SK-N-SH (cell line): ENCODE measurements around the gene CENPS. TPM values are rescaled to one million over a fixed set of nuclear protein-coding genes. Genes with fewer than 3 reads are reported as not detected.

Source experiments
- CTCF ChIA-PET: fragments of 300-600, 350-600 bp; formaldehyde crosslinking; extraction: SDS; loops from one replicate; lab custom pipeline; 2021; lab: Yijun Ruan, JAX
- POLR2A ChIA-PET: fragments of 350-600 bp; sonication (Branson Sonifier 250); formaldehyde crosslinking; extraction: SDS; loops from one replicate; lab custom pipeline; 2020; ENCODE audit warnings: antibody characterized with exemption, inconsistent platforms; lab: Yijun Ruan, JAX
- DNase-seq: peaks from one replicate; pipeline ENCODE4 v3.0.0; 2012
- H2AFZ ChIP-seq: fragments of 200-600 bp; sonication (generic); 2 replicates; pipeline ENCODE4 v1.8.1; 2016; ENCODE audit warnings: antibody characterized with exemption, mild to moderate bottlenecking, low read depth
- H3F3A ChIP-seq: fragments of 200-600 bp; sonication (generic); replicated peaks from 2 replicates; pipeline ENCODE3; 2016; ENCODE audit warnings: antibody characterized with exemption, mild to moderate bottlenecking; ENCODE audit not compliant: insufficient read depth
- H3K27ac ChIP-seq, 2 experiments: fragments of 200-500 bp in 1 of 2; fragments of 200-600 bp in 1 of 2; sonication (Bioruptor generic) in 1 of 2; sonication (generic), shearing (Covaris generic) in 1 of 2; 2 replicates each; pipeline versions ENCODE4 v1.5.1 to v1.6.1; 2014 to 2016; ENCODE audit warnings: low read depth in 2 of 2, inconsistent platforms in 1 of 2, low read length in 1 of 2, mild to moderate bottlenecking in 1 of 2, mixed read lengths in 1 of 2
- H3K27me3 ChIP-seq: fragments of 200-600 bp; sonication (generic), shearing (Covaris generic); 2 replicates; pipeline ENCODE4 v1.6.1; 2016; ENCODE audit warnings: mixed run types; ENCODE audit not compliant: insufficient read depth
- H3K36me3 ChIP-seq, 2 experiments: fragments of 200-500 bp in 1 of 2; fragments of 200-600 bp in 1 of 2; sonication (Bioruptor generic) in 1 of 2; sonication (generic) in 1 of 2; replicated peaks in 1 of 2; 2 replicates each; pipeline versions ENCODE3 to v1.5.1; 2014 to 2016; ENCODE audit warnings: low read length in 1 of 2, mild to moderate bottlenecking in 1 of 2; ENCODE audit not compliant: insufficient read depth in 2 of 2, control insufficient read depth in 1 of 2
- H3K4me1 ChIP-seq, 2 experiments: fragments of 200-500 bp in 1 of 2; fragments of 200-600 bp in 1 of 2; sonication (Bioruptor generic) in 1 of 2; sonication (generic), shearing (Covaris generic) in 1 of 2; 2 replicates each; pipeline versions ENCODE4 v1.5.1 to v1.6.1; 2014 to 2016; ENCODE audit warnings: low read depth in 1 of 2, low read length in 1 of 2, mixed run types in 1 of 2; ENCODE audit not compliant: insufficient read depth in 2 of 2, control insufficient read depth in 1 of 2
- H3K4me2 ChIP-seq: fragments of 200-600 bp; sonication (generic), shearing (Covaris generic); 2 replicates; pipeline ENCODE4 v1.6.1; 2017; ENCODE audit warnings: mixed run types
- H3K4me3 ChIP-seq, 2 experiments: fragments of 200-500 bp in 1 of 2; fragments of 200-600 bp in 1 of 2; sonication (Bioruptor generic) in 1 of 2; sonication (generic), shearing (Covaris generic) in 1 of 2; 2 replicates each; pipeline versions ENCODE4 v1.5.1 to v1.8.1; 2014 to 2016; ENCODE audit warnings: low read depth in 2 of 2, inconsistent platforms in 1 of 2, low read length in 1 of 2, mild to moderate bottlenecking in 1 of 2, mixed read lengths in 1 of 2, moderate library complexity in 1 of 2
- H3K79me2 ChIP-seq: fragments of 200-600 bp; sonication (generic); 2 replicates; pipeline ENCODE4 v1.8.1; 2017; ENCODE audit warnings: mild to moderate bottlenecking; ENCODE audit not compliant: insufficient read depth
- H3K9ac ChIP-seq: fragments of 200-600 bp; sonication (generic); 2 replicates; pipeline ENCODE4 v1.6.1; 2017; ENCODE audit warnings: mixed run types
- H3K9me2 ChIP-seq: fragments of 200-600 bp; sonication (generic); 2 replicates; pipeline ENCODE4 v1.6.1; 2017; ENCODE audit warnings: mixed run types
- H3K9me3 ChIP-seq: fragments of 200-600 bp; sonication (generic); 2 replicates; pipeline ENCODE4 v1.6.1; 2017; ENCODE audit warnings: mixed run types, mild to moderate bottlenecking, moderate library complexity
- H4K20me1 ChIP-seq: fragments of 200-600 bp; sonication (generic); 2 replicates; pipeline ENCODE4 v1.6.1; 2017; ENCODE audit warnings: mild to moderate bottlenecking, mixed run types; ENCODE audit not compliant: insufficient read depth
- CHD2 ChIP-seq: fragments of 150-350 bp; IDR thresholded peaks from 2 replicates; pipeline ENCODE4 v1.6.1; 2018; ENCODE audit warnings: low read length; ENCODE audit not compliant: partially characterized antibody
- CTCF ChIP-seq: fragments of 200-600 bp; sonication (generic); IDR thresholded peaks from 2 replicates; pipeline ENCODE4 v1.6.1; 2017; ENCODE audit warnings: antibody characterized with exemption, mild to moderate bottlenecking, moderate library complexity
- EZH2phosphoT487 ChIP-seq: fragments of 200-600 bp; sonication (generic); IDR thresholded peaks from 2 replicates; pipeline ENCODE4 v1.6.1; 2017; ENCODE audit warnings: low read depth, mixed run types, mild to moderate bottlenecking, antibody characterized with exemption, moderate library complexity, borderline replicate concordance
- FOXJ3 ChIP-seq: sonication (generic); formaldehyde crosslinking; IDR thresholded peaks from 2 replicates; pipeline ENCODE4 v1.5.1; 2020; ENCODE audit warnings: mild to moderate bottlenecking, missing genetic modification reagents
- IRF3 ChIP-seq: fragments of 150-350 bp; IDR thresholded peaks from 2 replicates; pipeline ENCODE4 v1.6.1; 2016; ENCODE audit warnings: mild to moderate bottlenecking, low read depth, low read length
- MAX ChIP-seq: IDR thresholded peaks from 2 replicates; pipeline ENCODE4 v1.4.0; 2012; ENCODE audit warnings: low read depth
- MXI1 ChIP-seq: IDR thresholded peaks from 2 replicates; pipeline ENCODE4 v1.6.1; 2012; ENCODE audit warnings: mild to moderate bottlenecking, low read depth, low read length, improper control_type of control experiment
- REST ChIP-seq: IDR thresholded peaks from 2 replicates; pipeline ENCODE4 v1.6.1; 2012; ENCODE audit warnings: mild to moderate bottlenecking, low read depth, low read length, moderate library complexity
- RFX5 ChIP-seq: IDR thresholded peaks from 2 replicates; pipeline ENCODE4 v1.6.1; 2012; ENCODE audit warnings: mild to moderate bottlenecking, improper control_type of control experiment, low read length
- RXRA ChIP-seq: IDR thresholded peaks from 2 replicates; pipeline ENCODE4 v1.4.0; 2012; ENCODE audit warnings: low read depth, mild to moderate bottlenecking, borderline replicate concordance
- SIN3A ChIP-seq: IDR thresholded peaks from 2 replicates; pipeline ENCODE4 v1.6.1; 2012; ENCODE audit warnings: low read depth, mild to moderate bottlenecking, low read length, moderate library complexity, borderline replicate concordance
- SMC3 ChIP-seq: IDR thresholded peaks from 2 replicates; pipeline ENCODE4 v1.6.1; 2012; ENCODE audit warnings: low read depth, low read length, improper control_type of control experiment
- TAF1 ChIP-seq: IDR thresholded peaks from 2 replicates; pipeline ENCODE4 v1.6.1; 2012; ENCODE audit warnings: low read depth, mild to moderate bottlenecking, low read length, moderate library complexity, borderline replicate concordance
- TEAD4 ChIP-seq: IDR thresholded peaks from 2 replicates; pipeline ENCODE4 v1.4.0; 2012; ENCODE audit warnings: mild to moderate bottlenecking, borderline replicate concordance; ENCODE audit not compliant: insufficient read depth
- USF2 ChIP-seq: fragments of 150-350 bp; IDR thresholded peaks from 2 replicates; pipeline ENCODE4 v1.6.1; 2017; ENCODE audit warnings: antibody characterized with exemption, low read length, low read depth, borderline replicate concordance
- WGBS: methylation state at CpG from one replicate; pipeline ENCODE4 v1.1.6; 2017; ENCODE audit warnings: low lambda C conversion rate; 5-methylcytosine and 5-hydroxymethylcytosine counted together
- polyA plus RNA-seq, 3 experiments: library from polyadenylated mRNA; depleted of rRNA; stranded (reverse); fragments of >200 nt; gene quantifications; 2 replicates each; pipeline ENCODE4 v1.2.3, GENCODE V29; 2012

Gene CENPS
- polyA plus RNA-seq, 1 of the 3 experiments (the other 2 are of a cell fraction), result 20.0 TPM

- WGBS, result 77% methylated on average over 7 of the region's 7 CpGs
- H2AFZ ChIP-seq, result no peak overlapping the region
- CTCF ChIA-PET, result interaction anchor here (0.6 to 2.0 kb wide), 3 partner anchors 14 to 50 kb away, joined by 3 to 8 read pairs (median 3); partner anchors contain the start of gene CENPS
- H3K27me3 ChIP-seq, result no peaks in the 10 kb centered on the region
- H3K9me2 ChIP-seq, result no peaks in the 10 kb centered on the region
- no peak for TF ChIP-seq EZH2phosphoT487
- no peak for TF ChIP-seq MXI1
- TF ChIP-seq RFX5, result no peak
- no peak overlapping the region for H3K4me2 ChIP-seq
- no peaks in the 10 kb centered on the region for H3F3A ChIP-seq
- H3K4me3 ChIP-seq, result no peak overlapping the region
- H4K20me1 ChIP-seq, result no peaks in the 10 kb centered on the region
- peaks cover 0 to 10% of the 10 kb centered on the region in 2 experiments for H3K36me3 ChIP-seq
- no peaks in the 10 kb centered on the region for H3K4me1 ChIP-seq
- DNase-seq, result no peak
- H3K27ac ChIP-seq, result no peak overlapping the region
- POLR2A ChIA-PET, result no interaction called here
- no peaks in the 10 kb centered on the region for H3K79me2 ChIP-seq
- H3K9ac ChIP-seq, result no peak overlapping the region
- no peaks in the 10 kb centered on the region for H3K9me3 ChIP-seq
Measured at GRCh38 chr1:10444795-10445397, 14.7 kb downstream of the CENPS start.

- POLR2A ChIA-PET, result no interaction called here
- 93% methylated on average over 7 of the region's 7 CpGs for WGBS
- TF ChIP-seq REST (no peak), RXRA (no peak), CHD2 (no peak), SIN3A (no peak), TAF1 (no peak), MAX (no peak), TEAD4 (no peak), CTCF (no peak), FOXJ3 (CRISPR knock-in tag) (no peak), USF2 (no peak), EZH2phosphoT487 (no peak), IRF3 (no peak), MXI1 (no peak), SMC3 (no peak)
Measured at GRCh38 chr1:10446790-10447422, 16.7 kb downstream of the CENPS start.

More at GRCh38 chr1:10446790-10447422, 16.7 kb downstream of the CENPS start:
- H3K9ac ChIP-seq, result no peak overlapping the region
- no peak overlapping the region for H3K4me3 ChIP-seq
- H3K79me2 ChIP-seq, result no peaks in the 10 kb centered on the region
- H3K4me2 ChIP-seq, result no peak overlapping the region
- H3K27me3 ChIP-seq, result no peaks in the 10 kb centered on the region
- no peak overlapping the region for H3K27ac ChIP-seq
- no peaks in the 10 kb centered on the region for H3K9me3 ChIP-seq
- no peaks in the 10 kb centered on the region for H4K20me1 ChIP-seq
- H2AFZ ChIP-seq, result no peak overlapping the region
- no peak for DNase-seq
- H3F3A ChIP-seq, result peaks cover 13% of the 10 kb centered on the region
- CTCF ChIA-PET, result interaction anchor here (0.6 kb wide), 1 partner anchor 12 kb away, joined by 3 read pairs; no protein-coding TSS in a partner anchor
- H3K4me1 ChIP-seq, result peaks cover 5 to 12% of the 10 kb centered on the region in 2 experiments
- H3K9me2 ChIP-seq, result no peaks in the 10 kb centered on the region
- peaks cover 0 to 10% of the 10 kb centered on the region in 2 experiments for H3K36me3 ChIP-seq
